Uterus (tissue), 4 donors: ENCODE results near the gene OR5H2. TPM values are rescaled to one million over a fixed set of nuclear protein-coding genes. Genes with fewer than 3 reads are reported as not detected.

Experiments
- DNase-seq, 2 donors: peaks; one replicate each; pipeline ENCODE4 v3.0.0-alpha.2; 2019 to 2020
- H3K27ac ChIP-seq, 2 donors: fragments of 200-600 bp; sonication (generic); 1 replicate in 1 of 2; 2 replicates in 1 of 2; pipeline ENCODE4 v1.5.1; 2016 to 2018
- H3K27me3 ChIP-seq, 2 donors: fragments of 200-600 bp; sonication (generic); one replicate each; pipeline ENCODE4 v1.5.1; 2018 to 2019; ENCODE audit warnings: control low read depth in 1 of 2
- H3K36me3 ChIP-seq, 2 donors: fragments of 200-600 bp; sonication (generic); one replicate each; pipeline ENCODE4 v1.5.1; 2019; ENCODE audit warnings: control low read depth in 1 of 2
- H3K4me1 ChIP-seq, 2 donors: fragments of 200-600 bp; sonication (generic); one replicate each; pipeline ENCODE4 v1.5.1; 2018 to 2019; ENCODE audit warnings: control low read depth in 1 of 2
- H3K4me3 ChIP-seq, 2 donors: fragments of 200-600 bp; sonication (generic); 1 replicate in 1 of 2; 2 replicates in 1 of 2; pipeline ENCODE4 v1.5.1; 2018 to 2019; ENCODE audit warnings: mild to moderate bottlenecking in 1 of 2
- H3K9me3 ChIP-seq, 2 donors: fragments of 200-600 bp; sonication (generic); one replicate each; pipeline ENCODE4 v1.5.1; 2019; ENCODE audit warnings: control low read depth in 1 of 2
- POLR2A ChIP-seq, 2 donors: fragments of 450-650 bp; IDR thresholded peaks; one replicate each; pipeline ENCODE4 v1.6.1; 2016; ENCODE audit warnings: antibody characterized with exemption in 2 of 2, mild to moderate bottlenecking in 1 of 2, moderate library complexity in 1 of 2
- intact Hi-C: fragments of 100-400 bp; cut with DNase I; formaldehyde crosslinking; loops from one replicate; pipeline ENCODE4 v1.15.1; 2023; ENCODE audit warnings: low total_unique reads
- total RNA-seq, 4 donors: library from RNA; depleted of rRNA in 3 of 4; stranded (reverse); fragments of >200 nt in 3 of 4; gene quantifications; one replicate each; pipeline versions ENCODE4 v1.1.0 to v1.2.4, GENCODE V29; 2014 to 2023
- TF ChIP-seq, protein P1 (sequence below), 4 experiments: fragments of 200-600 bp in 2 of 4; fragments of 450-650 bp in 2 of 4; sonication (generic) in 2 of 4; IDR thresholded peaks; one replicate each; pipeline ENCODE4 v1.5.1; 2016 to 2019; ENCODE audit warnings: antibody characterized with exemption in 4 of 4, mild to moderate bottlenecking in 2 of 4, moderate library complexity in 1 of 4
- donor health status: DM: yes; HTN: yes; CAD: no.

The OR5H2 gene
- total RNA-seq, 4 donors from 2014 or later: not detected

DNA sequence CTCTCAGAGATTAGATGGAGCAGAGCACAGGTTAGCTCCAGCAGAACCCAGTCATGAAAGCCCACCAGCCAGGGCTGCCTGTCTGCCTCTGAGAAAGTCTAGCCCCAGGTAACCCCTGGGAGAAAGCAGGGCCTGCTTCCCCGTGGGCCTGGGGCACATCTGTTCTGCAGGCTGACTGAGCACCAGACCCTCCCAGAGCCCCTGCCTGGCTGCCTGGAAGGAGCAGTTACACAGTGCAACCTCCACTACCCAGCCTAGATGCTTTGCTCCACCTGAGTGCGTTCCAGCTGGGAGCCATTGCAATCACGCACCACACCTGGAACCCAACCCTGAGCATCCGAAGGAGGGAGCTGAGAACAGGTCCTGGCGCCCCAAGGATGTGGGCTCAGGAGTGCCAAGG, 46.6 kb downstream of the OR5H2 start:
- no peak overlapping the region for H3K4me3 ChIP-seq
- DNase-seq: no peak
- no peaks in the 10 kb centered on the region for H3K4me1 ChIP-seq
- H3K27ac ChIP-seq: no peak overlapping the region
- no peaks in the 10 kb centered on the region for H3K36me3 ChIP-seq
- H3K9me3 ChIP-seq: no peaks in the 10 kb centered on the region
- no peaks in the 10 kb centered on the region for H3K27me3 ChIP-seq
- TF ChIP-seq, protein P1, sequence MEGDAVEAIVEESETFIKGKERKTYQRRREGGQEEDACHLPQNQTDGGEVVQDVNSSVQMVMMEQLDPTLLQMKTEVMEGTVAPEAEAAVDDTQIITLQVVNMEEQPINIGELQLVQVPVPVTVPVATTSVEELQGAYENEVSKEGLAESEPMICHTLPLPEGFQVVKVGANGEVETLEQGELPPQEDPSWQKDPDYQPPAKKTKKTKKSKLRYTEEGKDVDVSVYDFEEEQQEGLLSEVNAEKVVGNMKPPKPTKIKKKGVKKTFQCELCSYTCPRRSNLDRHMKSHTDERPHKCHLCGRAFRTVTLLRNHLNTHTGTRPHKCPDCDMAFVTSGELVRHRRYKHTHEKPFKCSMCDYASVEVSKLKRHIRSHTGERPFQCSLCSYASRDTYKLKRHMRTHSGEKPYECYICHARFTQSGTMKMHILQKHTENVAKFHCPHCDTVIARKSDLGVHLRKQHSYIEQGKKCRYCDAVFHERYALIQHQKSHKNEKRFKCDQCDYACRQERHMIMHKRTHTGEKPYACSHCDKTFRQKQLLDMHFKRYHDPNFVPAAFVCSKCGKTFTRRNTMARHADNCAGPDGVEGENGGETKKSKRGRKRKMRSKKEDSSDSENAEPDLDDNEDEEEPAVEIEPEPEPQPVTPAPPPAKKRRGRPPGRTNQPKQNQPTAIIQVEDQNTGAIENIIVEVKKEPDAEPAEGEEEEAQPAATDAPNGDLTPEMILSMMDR (IDR thresholded peaks at IDR 0.05): no peak
- TF ChIP-seq POLR2A (IDR thresholded peaks at IDR 0.05): no peak
- intact Hi-C loops: no loop called here

DNA sequence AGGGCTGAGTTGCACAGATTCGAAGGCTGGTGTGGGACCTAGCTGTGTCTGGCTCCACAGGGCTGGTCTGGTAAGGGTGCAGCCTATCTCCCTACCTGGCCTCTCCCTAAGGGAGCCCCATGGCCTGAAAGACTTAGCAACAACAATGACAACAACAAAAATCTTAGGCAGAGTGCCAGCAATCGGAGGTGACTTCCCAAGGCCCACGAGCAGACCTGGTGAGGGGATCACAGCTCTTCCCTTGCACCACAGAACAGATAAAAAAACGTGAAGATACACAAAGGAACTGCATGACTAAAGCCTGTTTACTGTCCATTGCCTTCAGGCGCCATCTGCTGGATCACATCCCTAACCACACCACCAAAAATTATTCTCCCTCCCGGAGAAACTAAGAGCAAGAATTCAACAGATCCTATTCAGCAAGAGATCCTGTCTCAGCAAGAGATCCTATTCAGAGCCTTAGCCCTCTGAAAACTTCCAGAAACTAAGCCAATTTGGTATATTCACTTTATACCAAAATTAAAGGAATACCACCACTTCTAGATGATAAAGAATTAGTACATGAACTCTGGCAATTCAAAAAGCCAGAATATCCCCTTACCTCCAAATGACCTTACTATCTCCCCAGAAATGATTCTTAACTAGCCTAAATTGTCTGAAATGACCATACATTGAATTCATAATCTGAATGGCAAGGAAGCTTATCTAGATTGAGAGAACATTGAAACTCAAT, 47.3 kb downstream of the OR5H2 start:
- intact Hi-C loops: no loop called here
- DNase-seq: no peak

DNA sequence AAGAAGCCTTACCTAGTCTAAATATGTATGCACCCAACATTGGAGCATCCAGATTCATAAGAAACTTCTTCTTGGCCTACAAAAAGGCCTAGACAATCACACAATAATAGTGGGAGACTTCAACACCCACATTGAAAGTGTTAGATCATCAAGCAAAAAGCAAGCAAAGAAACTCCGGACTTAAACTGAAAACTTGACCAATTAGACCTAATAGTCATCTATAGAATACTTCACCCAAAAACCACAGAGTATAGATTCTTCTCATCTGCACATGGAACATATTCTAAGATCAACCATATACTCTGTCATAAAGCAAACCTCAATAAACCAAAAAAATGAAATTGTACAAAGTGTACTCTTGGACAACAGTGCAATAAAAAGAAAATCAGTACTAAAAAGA, 49.0 kb downstream of the OR5H2 start:
- intact Hi-C loops: no loop called here
- TF ChIP-seq POLR2A (IDR thresholded peaks at IDR 0.05): no peak
- TF ChIP-seq, protein P1 (IDR thresholded peaks at IDR 0.05): no peak
- Histone ChIP-seq H3K4me3 (no peak overlapping the region), H3K27ac (no peak overlapping the region), H3K9me3 (no peaks in the 10 kb centered on the region), H3K27me3 (no peaks in the 10 kb centered on the region), H3K4me1 (no peaks in the 10 kb centered on the region), H3K36me3 (no peaks in the 10 kb centered on the region)
- DNase-seq: no peak

More for the DNA sequence above, 47.3 kb downstream of the OR5H2 start:
- TF ChIP-seq POLR2A (IDR thresholded peaks at IDR 0.05): no peak
- TF ChIP-seq, protein P1 (IDR thresholded peaks at IDR 0.05): peak in 1 of 4 experiments; percentile 22
- no peak overlapping the region for H3K27ac ChIP-seq
- H3K4me1 ChIP-seq: no peaks in the 10 kb centered on the region
- H3K27me3 ChIP-seq: no peaks in the 10 kb centered on the region
- no peaks in the 10 kb centered on the region for H3K9me3 ChIP-seq
- no peaks in the 10 kb centered on the region for H3K36me3 ChIP-seq
- no peak overlapping the region for H3K4me3 ChIP-seq

Other genes with a start within 250 kb of the OR5H2 start
- gene GABRR3, start 247.2 kb upstream of the OR5H2 start, total RNA-seq: not detected
- gene OR5AC2, start 195.3 kb upstream of the OR5H2 start, total RNA-seq: not detected
- gene OR5H1, start 151.8 kb upstream of the OR5H2 start, total RNA-seq: not detected
- not detected for gene OR5H14, start 135.0 kb upstream of the OR5H2 start, total RNA-seq
- not detected for gene OR5H15, start 115.8 kb upstream of the OR5H2 start, total RNA-seq
- gene OR5H6, start 18.3 kb upstream of the OR5H2 start, total RNA-seq: not detected
- not detected for gene OR5K4, start 71.3 kb downstream of the OR5H2 start, total RNA-seq
- not detected for gene OR5K3, start 108.2 kb downstream of the OR5H2 start, total RNA-seq
- gene OR5K1, start 180.7 kb downstream of the OR5H2 start, total RNA-seq: not detected
- gene OR5K2, start 215.2 kb downstream of the OR5H2 start, total RNA-seq: not detected
- gene CLDND1, start 240.4 kb downstream of the OR5H2 start, total RNA-seq: 100 to 1,000 TPM; 134 to 253 (median 150) TPM
- gene GPR15, start 249.5 kb downstream of the OR5H2 start, total RNA-seq: not detected